Measurements from ENCODE around the gene BAK1.

Gene BAK1

DNA sequence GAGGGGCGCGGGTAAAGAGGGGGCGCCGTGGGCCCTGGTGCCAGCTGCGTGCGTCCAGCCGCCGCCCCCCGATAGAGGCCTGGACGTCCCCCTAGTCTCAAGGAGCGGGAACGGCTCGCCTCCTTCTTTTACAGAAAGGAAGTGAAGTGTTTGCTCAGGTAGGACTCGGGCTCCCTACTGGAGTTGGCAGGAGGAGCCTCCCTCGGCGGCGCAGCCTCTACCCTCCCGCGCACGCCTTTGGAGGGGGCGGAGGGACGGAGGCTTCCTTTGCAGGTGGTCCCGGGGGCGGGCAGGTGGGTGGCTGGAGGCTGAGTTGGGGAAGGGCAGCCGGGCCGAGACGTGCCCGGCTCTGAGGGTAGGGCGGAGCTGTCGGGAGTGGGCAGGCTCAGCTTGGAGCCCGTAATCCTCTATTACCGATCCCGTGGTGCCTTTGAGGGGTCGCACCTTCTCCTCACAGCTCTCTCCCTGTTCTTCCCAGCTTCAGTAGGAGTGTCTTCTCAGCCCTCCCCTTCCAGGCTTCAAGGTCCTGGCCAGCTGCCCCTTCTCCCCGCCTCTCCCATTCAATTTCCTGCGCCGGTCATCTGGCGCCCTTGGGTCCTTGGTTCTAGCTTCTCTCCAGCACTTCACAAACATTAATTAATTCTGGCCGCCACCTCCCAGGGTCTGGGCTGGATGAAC, 41.8 kb upstream of the BAK1 start:
- peaks cover 62% of the 10 kb centered on the region for H3K4me1 ChIP-seq (ENCODE audit: insufficient read depth, low read length, severe bottlenecking)

DNA sequence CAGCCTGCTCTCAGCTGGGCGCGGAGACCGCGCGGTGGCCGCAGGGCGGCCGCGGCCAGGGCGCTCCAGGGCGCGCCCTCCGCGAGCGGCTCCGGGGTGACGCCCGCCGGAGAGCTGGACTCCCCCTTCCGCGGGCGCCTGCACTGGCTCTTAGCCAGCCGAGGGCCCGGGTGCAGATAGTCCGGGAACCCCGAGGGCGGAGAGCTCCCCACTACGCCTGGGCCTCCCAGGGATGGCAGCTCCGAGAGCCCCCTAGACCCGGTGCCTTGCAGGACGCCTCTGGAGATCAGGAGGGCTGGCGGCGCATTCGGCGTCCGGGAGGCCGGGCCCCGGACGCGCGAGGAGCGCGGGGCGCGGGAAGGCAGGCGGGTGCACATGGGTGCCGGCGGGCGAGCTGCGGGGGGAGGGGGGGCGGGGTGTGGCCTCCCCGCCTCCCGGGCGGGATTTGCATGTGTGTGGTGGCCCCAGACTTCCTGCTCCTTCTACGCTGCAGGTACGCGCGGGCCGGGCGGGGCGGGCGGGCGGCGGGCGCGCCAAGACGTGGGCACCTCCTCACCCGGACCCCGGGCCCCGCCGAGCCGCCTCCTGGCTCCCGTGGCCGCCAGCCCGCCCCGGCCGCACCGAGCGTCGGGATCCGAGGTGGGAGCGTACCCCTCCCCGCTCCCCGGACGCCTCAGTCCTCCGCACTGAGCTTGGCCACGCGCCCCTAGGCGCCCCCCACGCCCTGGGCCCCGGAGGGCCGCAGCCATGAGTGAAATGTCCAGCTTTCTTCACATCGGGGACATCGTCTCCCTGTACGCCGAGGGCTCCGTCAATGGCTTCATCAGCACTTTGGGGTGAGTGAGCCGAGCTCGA, 41.0 kb upstream of the BAK1 start, which contains the start of gene ITPR3:
TSS of gene ITPR3 (plus strand) at position 467 of the 855 bp plus-strand sequence. CDS start at position 748, 281 bp downstream.
- H3K36me3 ChIP-seq (ENCODE audit: insufficient read depth, low read length), result peaks cover 19% of the 10 kb centered on the region; the same call in 1 of the 2 replicates
- no peak within 1 kb of the TSS for H2AFZ ChIP-seq (ENCODE audit: low read length)
- H3F3A ChIP-seq (ENCODE audit: insufficient read depth, low read length), result no peaks in the 10 kb centered on the region
- H3K4me1 ChIP-seq (ENCODE audit: insufficient read depth, low read length, severe bottlenecking), result peaks cover 55% of the 10 kb centered on the region
- no peaks in the 10 kb centered on the region for H4K20me1 ChIP-seq (ENCODE audit: insufficient read depth, low read length)
- H3K9ac ChIP-seq (ENCODE audit: low read length), result peak within 1 kb of the TSS; percentile 100
- TF ChIP-seq, protein P1, sequence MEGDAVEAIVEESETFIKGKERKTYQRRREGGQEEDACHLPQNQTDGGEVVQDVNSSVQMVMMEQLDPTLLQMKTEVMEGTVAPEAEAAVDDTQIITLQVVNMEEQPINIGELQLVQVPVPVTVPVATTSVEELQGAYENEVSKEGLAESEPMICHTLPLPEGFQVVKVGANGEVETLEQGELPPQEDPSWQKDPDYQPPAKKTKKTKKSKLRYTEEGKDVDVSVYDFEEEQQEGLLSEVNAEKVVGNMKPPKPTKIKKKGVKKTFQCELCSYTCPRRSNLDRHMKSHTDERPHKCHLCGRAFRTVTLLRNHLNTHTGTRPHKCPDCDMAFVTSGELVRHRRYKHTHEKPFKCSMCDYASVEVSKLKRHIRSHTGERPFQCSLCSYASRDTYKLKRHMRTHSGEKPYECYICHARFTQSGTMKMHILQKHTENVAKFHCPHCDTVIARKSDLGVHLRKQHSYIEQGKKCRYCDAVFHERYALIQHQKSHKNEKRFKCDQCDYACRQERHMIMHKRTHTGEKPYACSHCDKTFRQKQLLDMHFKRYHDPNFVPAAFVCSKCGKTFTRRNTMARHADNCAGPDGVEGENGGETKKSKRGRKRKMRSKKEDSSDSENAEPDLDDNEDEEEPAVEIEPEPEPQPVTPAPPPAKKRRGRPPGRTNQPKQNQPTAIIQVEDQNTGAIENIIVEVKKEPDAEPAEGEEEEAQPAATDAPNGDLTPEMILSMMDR (IDR thresholded peaks at IDR 0.05; ENCODE audit: low read length), result no peak
- no peak for TF ChIP-seq EZH2 (IDR thresholded peaks at IDR 0.05; ENCODE audit: borderline replicate concordance, low read length)
- H3K4me3 ChIP-seq (ENCODE audit: low read depth, low read length, poor library complexity, severe bottlenecking), result peak within 1 kb of the TSS; percentile 100
- peak within 1 kb of the TSS; percentile 93 for H3K4me2 ChIP-seq (ENCODE audit: low read length)
- no peaks in the 10 kb centered on the region for H3K9me3 ChIP-seq (ENCODE audit: low read length)
- no peaks in the 10 kb centered on the region for H3K27me3 ChIP-seq (ENCODE audit: insufficient read depth, low read length)
- H3K79me2 ChIP-seq (ENCODE audit: insufficient read depth, low read length), result 0 out of 2 replicates have a peak, but pooled peaks cover 10% of the 10 kb centered on the region
- H3K9me2 ChIP-seq (ENCODE audit: low read depth, low read length), result no peaks in the 10 kb centered on the region
- H3K27ac ChIP-seq (ENCODE audit: low read depth, low read length, poor library complexity, severe bottlenecking), result peak within 1 kb of the TSS; percentile 78

More for the DNA sequence above, 41.8 kb upstream of the BAK1 start:
- H4K20me1 ChIP-seq (ENCODE audit: insufficient read depth, low read length), result no peaks in the 10 kb centered on the region
- H3K9ac ChIP-seq (ENCODE audit: low read length), result peak overlapping the region; percentile 100
- peak overlapping the region; percentile 78 for H3K27ac ChIP-seq (ENCODE audit: low read depth, low read length, poor library complexity, severe bottlenecking)
- peak overlapping the region; percentile 93 for H3K4me2 ChIP-seq (ENCODE audit: low read length)
- H3K9me3 ChIP-seq (ENCODE audit: low read length), result no peaks in the 10 kb centered on the region
- no peak for TF ChIP-seq EZH2 (IDR thresholded peaks at IDR 0.05; ENCODE audit: borderline replicate concordance, low read length)
- TF ChIP-seq, protein P1 (IDR thresholded peaks at IDR 0.05; ENCODE audit: low read length), result no peak
- peaks cover 19% of the 10 kb centered on the region; the same call in 1 of the 2 replicates for H3K36me3 ChIP-seq (ENCODE audit: insufficient read depth, low read length)
- no peaks in the 10 kb centered on the region for H3F3A ChIP-seq (ENCODE audit: insufficient read depth, low read length)
- no peak overlapping the region for H2AFZ ChIP-seq (ENCODE audit: low read length)
- H3K9me2 ChIP-seq (ENCODE audit: low read depth, low read length), result no peaks in the 10 kb centered on the region
- peak overlapping the region; percentile 100 for H3K4me3 ChIP-seq (ENCODE audit: low read depth, low read length, poor library complexity, severe bottlenecking)
- no peaks in the 10 kb centered on the region for H3K27me3 ChIP-seq (ENCODE audit: insufficient read depth, low read length)
- H3K79me2 ChIP-seq (ENCODE audit: insufficient read depth, low read length), result 0 out of 2 replicates have a peak, but pooled peaks cover 10% of the 10 kb centered on the region

DNA sequence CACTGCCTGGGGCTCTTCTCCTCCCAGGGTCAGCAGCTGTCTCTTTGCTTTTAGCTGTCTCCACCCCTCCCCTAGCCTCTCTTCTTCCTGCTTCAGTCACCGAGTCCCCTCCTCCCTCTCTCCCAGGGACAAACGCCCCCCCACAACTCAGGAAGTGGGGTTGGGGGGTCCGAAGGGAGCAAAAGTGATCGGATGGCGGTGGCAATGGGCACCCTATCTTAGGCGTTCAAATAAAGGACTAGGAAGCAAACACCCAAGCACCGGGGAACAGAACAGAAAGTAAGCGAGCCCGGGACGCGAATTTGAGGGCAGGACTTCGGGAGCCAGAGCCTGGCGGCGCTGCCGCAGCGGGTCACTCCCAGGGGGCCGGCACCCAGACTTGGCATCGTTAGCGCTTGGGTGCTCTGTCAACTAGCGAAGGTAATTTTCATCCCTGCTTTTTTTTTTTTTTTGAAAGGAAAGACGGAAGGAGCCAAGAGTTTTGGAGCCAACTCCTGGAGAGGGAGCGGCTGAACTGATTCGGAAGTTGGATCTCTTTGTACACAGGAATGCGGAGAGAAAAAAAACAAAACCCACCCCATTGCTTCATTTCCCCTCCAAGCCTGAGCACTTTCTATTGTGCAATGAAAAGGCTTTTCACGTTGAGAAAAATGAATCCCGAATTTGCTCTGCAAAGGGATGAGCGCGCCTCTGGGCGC, 40.2 kb upstream of the BAK1 start:
- H3K4me1 ChIP-seq (ENCODE audit: insufficient read depth, low read length, severe bottlenecking), result peaks cover 48% of the 10 kb centered on the region
- no peaks in the 10 kb centered on the region for H3K9me3 ChIP-seq (ENCODE audit: low read length)
- no peaks in the 10 kb centered on the region for H4K20me1 ChIP-seq (ENCODE audit: insufficient read depth, low read length)
- peak overlapping the region; percentile 59 for H3K9ac ChIP-seq (ENCODE audit: low read length)
- H3K27me3 ChIP-seq (ENCODE audit: insufficient read depth, low read length), result no peaks in the 10 kb centered on the region
- H3K36me3 ChIP-seq (ENCODE audit: insufficient read depth, low read length), result peaks cover 16% of the 10 kb centered on the region; the same call in 1 of the 2 replicates
- no peaks in the 10 kb centered on the region for H3K9me2 ChIP-seq (ENCODE audit: low read depth, low read length)
- H3K4me3 ChIP-seq (ENCODE audit: low read depth, low read length, poor library complexity, severe bottlenecking), result peak overlapping the region; percentile 100
- H3F3A ChIP-seq (ENCODE audit: insufficient read depth, low read length), result no peaks in the 10 kb centered on the region
- TF ChIP-seq, protein P1 (IDR thresholded peaks at IDR 0.05; ENCODE audit: low read length), result no peak
- no peak for TF ChIP-seq EZH2 (IDR thresholded peaks at IDR 0.05; ENCODE audit: borderline replicate concordance, low read length)
- peak overlapping the region; percentile 87 for H3K4me2 ChIP-seq (ENCODE audit: low read length)
- no peak overlapping the region for H3K27ac ChIP-seq (ENCODE audit: low read depth, low read length, poor library complexity, severe bottlenecking)
- H3K79me2 ChIP-seq (ENCODE audit: insufficient read depth, low read length), result 0 out of 2 replicates have a peak, but pooled peaks cover 10% of the 10 kb centered on the region
- H2AFZ ChIP-seq (ENCODE audit: low read length), result no peak overlapping the region

All from OCI-LY1 (cell line).